Measurements from ENCODE around the gene PRKAB1. TPM values are rescaled to one million over a fixed set of nuclear protein-coding genes. Genes with fewer than 3 reads are reported as not detected.
A peak's percentile ranks its signal among the peaks of the same experiment; 100 is the strongest.

Gene PRKAB1
- total and polyA plus RNA-seq, 9 of the 15 experiments (the other 6 are each of a cell fraction or from before 2014, with no cell fraction given): 32.6 to 94.2 (median 63.8) TPM

GRCh38 chr12:119661882-119662281 lies 6.1 kb upstream of the PRKAB1 start (continued):
- TF ChIP-seq ZNF41 (CRISPR knock-in tag; conservative IDR thresholded peaks at IDR 0.05): no peak
- TF ChIP-seq SOX6 (IDR thresholded peaks at IDR 0.05): peak; percentile 88
- no peak for TF ChIP-seq NR3C1 (CRISPR knock-in tag; IDR thresholded peaks at IDR 0.05)
- TF ChIP-seq MAX (CRISPR knock-in tag; IDR thresholded peaks at IDR 0.05): no peak; the same call in 1 of the 2 replicates
- TF ChIP-seq, protein P1, sequence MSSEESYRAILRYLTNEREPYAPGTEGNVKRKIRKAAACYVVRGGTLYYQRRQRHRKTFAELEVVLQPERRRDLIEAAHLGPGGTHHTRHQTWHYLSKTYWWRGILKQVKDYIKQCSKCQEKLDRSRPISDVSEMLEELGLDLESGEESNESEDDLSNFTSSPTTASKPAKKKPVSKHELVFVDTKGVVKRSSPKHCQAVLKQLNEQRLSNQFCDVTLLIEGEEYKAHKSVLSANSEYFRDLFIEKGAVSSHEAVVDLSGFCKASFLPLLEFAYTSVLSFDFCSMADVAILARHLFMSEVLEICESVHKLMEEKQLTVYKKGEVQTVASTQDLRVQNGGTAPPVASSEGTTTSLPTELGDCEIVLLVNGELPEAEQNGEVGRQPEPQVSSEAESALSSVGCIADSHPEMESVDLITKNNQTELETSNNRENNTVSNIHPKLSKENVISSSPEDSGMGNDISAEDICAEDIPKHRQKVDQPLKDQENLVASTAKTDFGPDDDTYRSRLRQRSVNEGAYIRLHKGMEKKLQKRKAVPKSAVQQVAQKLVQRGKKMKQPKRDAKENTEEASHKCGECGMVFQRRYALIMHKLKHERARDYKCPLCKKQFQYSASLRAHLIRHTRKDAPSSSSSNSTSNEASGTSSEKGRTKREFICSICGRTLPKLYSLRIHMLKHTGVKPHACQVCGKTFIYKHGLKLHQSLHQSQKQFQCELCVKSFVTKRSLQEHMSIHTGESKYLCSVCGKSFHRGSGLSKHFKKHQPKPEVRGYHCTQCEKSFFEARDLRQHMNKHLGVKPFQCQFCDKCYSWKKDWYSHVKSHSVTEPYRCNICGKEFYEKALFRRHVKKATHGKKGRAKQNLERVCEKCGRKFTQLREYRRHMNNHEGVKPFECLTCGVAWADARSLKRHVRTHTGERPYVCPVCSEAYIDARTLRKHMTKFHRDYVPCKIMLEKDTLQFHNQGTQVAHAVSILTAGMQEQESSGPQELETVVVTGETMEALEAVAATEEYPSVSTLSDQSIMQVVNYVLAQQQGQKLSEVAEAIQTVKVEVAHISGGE (CRISPR knock-in tag; IDR thresholded peaks at IDR 0.05): 0 out of 6 replicates have a peak, but pooled peaks of 1 of the 3 experiments have one; percentile 33
- TF ChIP-seq, protein P2, sequence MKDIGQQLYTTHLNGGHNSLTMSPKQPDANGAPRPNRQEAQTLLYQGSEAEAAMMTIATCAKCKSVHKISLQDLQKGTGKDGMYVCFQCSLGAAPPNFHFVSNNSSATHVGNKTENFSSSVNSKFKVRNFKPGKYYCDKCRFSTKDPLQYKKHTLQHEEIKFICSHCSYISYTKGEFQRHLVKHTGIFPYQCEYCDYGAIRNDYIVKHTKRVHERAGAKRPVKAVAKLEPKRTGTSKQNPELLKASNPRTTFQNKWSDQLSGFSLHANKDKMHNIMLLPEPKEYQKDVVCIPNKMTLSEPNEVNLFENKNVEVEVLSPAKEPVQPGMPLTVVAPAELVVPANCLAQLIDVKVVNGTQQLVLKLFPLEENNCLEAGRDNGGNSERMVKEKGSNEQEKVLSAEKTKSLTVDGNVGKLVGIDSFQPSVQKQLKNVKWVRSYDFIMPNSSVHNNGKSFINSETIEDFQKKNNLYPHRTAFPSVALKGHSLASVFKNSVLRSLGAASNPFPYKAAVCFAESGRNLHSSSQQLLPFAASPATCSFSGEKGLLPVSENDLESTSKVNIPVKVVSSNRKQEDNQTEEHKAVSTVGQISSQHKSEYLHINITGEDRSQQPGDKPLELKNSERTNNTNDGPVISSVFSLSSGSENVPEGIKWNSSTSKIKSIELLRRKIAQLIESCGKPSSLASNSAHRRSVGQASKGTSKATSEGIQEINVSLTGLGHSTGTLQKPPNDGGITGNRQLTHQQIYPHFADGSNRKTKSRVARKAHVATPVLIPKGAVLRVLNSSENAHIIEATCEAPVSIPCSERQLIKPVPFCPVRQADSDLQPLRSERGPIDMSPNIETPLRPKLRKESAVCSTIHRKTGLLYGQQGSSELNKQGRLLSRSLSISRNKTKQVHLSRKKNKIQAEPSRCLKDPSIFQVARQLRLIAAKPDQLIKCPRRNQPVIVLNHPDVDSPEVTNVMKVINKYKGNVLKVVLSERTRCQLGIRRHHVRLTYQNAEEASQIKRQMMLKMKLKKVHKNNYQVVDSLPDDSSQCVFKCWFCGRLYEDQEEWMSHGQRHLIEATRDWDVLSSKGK (CRISPR knock-in tag; IDR thresholded peaks at IDR 0.05): no peak
- TF ChIP-seq TCF15 (CRISPR knock-in tag; IDR thresholded peaks at IDR 0.05): no peak
- no peak for TF ChIP-seq CAMTA2 (CRISPR knock-in tag; conservative IDR thresholded peaks at IDR 0.05)
- no peak for TF ChIP-seq SUPT5H (IDR thresholded peaks at IDR 0.05)
- TF ChIP-seq ZBED1 (IDR thresholded peaks at IDR 0.05): no peak
- TF ChIP-seq CBFA2T3 (IDR thresholded peaks at IDR 0.05): peak; percentile 86
- TF ChIP-seq HMG20A (CRISPR knock-in tag; conservative IDR thresholded peaks at IDR 0.05): no peak
- no peak for TF ChIP-seq MTA1 (IDR thresholded peaks at IDR 0.05; ENCODE audit: borderline replicate concordance)
- no peak for TF ChIP-seq NCOA4 (IDR thresholded peaks at IDR 0.05; ENCODE audit: partially characterized antibody)
- TF ChIP-seq JUN (IDR thresholded peaks at IDR 0.05; ENCODE audit: borderline replicate concordance, low read depth, low read length): no peak
- no peak for TF ChIP-seq JUN (CRISPR knock-in tag; IDR thresholded peaks at IDR 0.05; ENCODE audit: borderline replicate concordance)
- TF ChIP-seq ERF (CRISPR knock-in tag; IDR thresholded peaks at IDR 0.05): no peak
- TF ChIP-seq ZNF263 (CRISPR knock-in tag; IDR thresholded peaks at IDR 0.05; ENCODE audit: borderline replicate concordance): no peak
- peak; percentile 88 to 96; a peak in 3 of 4 replicates for TF ChIP-seq FOXA3 (CRISPR knock-in tag; conservative IDR thresholded peaks at IDR 0.05 in 1 of 2, IDR thresholded peaks at IDR 0.05 in 1 of 2)
- TF ChIP-seq TCF7 (IDR thresholded peaks at IDR 0.05; ENCODE audit: borderline replicate concordance): no peak
- no peak for TF ChIP-seq TFAM (CRISPR knock-in tag; conservative IDR thresholded peaks at IDR 0.05)
- no peak for TF ChIP-seq FOXJ3 (CRISPR knock-in tag; IDR thresholded peaks at IDR 0.05)
- no peak for TF ChIP-seq FOXP1 (CRISPR knock-in tag; IDR thresholded peaks at IDR 0.05)
- TF ChIP-seq CC2D1A (IDR thresholded peaks at IDR 0.05): peak; percentile 45; the same call in 1 of the 2 replicates
- TF ChIP-seq MED1 (CRISPR knock-in tag; IDR thresholded peaks at IDR 0.05; ENCODE audit: borderline replicate concordance): no peak

Measured in K562 (cell line).